Activated CD4-positive, CD25-positive, alpha-beta regulatory T cell (primary cell): ENCODE results near the gene CEACAM4.
"Not testable (repeated sequence)": the region's sequence is repeated elsewhere in the genome, so short reads cannot be mapped to it uniquely, and the experiment has no call there.

Experiments
- DNase-seq, 4 experiments: peaks; one replicate each; lab custom pipeline; 2025; lab: John Stamatoyannopoulos, UW

Gene CEACAM4

DNA sequence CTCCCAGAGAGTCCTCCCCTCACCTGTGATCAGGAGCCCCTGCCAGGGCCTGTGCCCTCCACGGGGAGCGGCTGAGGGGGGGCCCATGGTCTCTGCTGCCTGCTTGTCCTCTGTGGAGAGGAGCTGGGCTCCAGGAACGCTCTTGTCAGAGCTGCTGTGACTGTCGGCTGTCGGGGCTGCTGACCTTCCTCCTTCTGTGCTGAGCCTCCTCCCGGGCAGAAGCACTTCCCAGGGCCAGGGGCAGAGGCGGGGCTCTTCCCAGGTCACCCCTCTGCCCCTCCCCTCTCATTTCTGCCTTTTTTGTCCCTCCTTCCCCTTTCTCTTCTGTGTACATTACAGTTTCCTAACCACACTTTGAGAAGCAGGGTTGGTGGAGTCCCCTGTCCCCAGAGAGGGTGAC is at the start of gene CEACAM4:
Gene CEACAM4, minus strand, starts transcription at position 198 of the 400 bp plus-strand sequence. Its CDS starts 111 bp downstream, at position 87.
- no peak for DNase-seq

- no peak for DNase-seq
These were observed 44.6 kb upstream of the CEACAM4 start for GRCh38 chr19:41671486-41671885.

- no peak for DNase-seq
These were observed 43.9 kb upstream of the CEACAM4 start for GRCh38 chr19:41670755-41671154.

GRCh38 chr19:41668315-41668714 is 41.4 kb upstream of the CEACAM4 start:
- DNase-seq, result no peak

DNA sequence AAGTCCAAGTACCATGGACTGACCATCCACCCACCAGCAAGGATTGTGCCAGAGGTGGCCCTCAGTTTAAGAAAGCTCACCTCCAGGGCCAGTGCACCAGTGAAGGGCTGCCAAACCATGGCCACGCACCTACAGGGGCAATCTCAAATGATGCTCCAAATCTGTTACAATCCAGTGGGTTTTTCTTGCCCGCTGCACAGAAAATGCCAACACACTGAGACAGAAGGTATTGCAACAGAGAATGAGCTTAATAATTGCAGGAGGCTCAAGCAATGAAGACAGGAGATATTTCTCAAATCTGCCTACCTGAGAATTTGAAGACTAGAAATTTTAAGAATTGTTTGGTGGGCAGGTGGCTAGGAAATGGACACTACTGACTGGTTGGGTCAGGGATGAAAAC is 39.2 kb upstream of the CEACAM4 start:
- DNase-seq, result no peak

DNA sequence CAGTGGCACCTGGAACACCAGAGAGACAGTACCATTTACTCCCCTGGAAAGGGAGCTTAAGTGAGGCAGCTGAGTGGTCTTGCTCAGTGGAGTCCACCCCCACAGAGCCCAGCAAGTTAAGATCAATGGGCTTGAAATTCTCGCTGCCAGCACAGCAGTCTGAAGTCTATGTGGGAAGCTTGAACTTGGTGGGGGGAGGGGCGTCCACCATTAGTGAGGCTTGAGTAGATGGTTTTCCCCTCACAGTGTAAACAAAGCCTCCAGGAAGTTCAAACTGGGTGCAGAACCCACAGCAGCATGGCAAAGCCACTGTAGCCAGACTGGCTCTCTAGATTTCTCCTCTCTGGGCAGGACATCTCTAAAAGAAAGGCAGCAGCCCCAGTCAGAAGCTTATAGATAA is 30.3 kb upstream of the CEACAM4 start:
- DNase-seq, result no peak

- not testable (repeated sequence) for DNase-seq
These were observed 29.9 kb upstream of the CEACAM4 start for GRCh38 chr19:41656756-41657155.

GRCh38 chr19:41652250-41652649 is 25.4 kb upstream of the CEACAM4 start:
- no peak for DNase-seq

DNA sequence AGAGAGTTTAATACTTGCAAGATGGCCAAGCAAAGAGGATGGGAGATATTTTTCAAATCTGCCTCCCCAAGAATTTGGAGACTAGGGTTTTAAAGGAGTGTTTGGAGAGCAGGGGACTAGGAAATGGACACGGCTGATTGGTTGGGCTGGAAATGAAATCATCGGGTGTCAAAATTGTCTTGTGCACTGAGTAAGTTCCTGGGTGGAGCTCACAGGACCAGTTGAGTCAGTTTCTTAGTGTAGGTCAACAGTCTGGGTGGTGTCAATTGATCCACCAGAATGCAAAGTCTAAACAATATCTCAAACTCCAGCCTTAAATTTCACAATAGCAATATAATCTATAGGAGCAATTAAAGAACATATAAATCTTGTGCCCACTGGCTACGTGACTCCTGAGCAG is 23.0 kb upstream of the CEACAM4 start:
- DNase-seq, result no peak

DNA sequence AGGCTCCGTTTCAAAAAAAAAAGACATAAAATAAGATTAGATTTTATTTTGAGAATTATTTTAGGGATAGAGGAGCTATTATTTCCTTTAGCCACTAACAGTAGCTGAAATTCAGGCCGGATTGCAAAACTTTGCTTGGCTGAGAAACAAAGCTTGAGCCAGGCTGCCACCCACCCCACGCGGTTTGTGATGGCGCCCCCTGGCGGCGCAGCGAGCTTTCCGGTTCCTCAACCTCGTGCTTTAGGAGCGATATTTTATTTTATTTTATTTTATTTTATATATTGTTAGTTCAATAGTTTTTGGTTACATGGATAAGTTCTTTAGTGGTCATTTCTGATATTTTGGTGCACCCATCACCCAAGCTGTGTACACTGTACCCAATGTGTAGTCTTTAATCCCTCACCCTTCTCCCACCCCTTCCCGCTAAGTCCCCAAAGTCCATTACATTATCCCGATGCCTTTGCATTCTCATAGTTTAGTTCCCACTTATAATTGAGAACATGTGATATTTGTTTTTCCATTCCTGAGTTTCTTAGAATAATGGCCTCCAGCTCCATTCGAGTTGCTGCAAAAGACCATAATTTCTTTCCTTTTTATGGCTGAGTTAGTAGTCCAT is 19.8 kb upstream of the CEACAM4 start:
- peak in 3 of 4 experiments; percentile 11 to 30 (median 29) for DNase-seq

GRCh38 chr19:41641879-41642485 is 15.1 kb upstream of the CEACAM4 start:
- peak; percentile 48 to 67 (median 58) for DNase-seq

DNA sequence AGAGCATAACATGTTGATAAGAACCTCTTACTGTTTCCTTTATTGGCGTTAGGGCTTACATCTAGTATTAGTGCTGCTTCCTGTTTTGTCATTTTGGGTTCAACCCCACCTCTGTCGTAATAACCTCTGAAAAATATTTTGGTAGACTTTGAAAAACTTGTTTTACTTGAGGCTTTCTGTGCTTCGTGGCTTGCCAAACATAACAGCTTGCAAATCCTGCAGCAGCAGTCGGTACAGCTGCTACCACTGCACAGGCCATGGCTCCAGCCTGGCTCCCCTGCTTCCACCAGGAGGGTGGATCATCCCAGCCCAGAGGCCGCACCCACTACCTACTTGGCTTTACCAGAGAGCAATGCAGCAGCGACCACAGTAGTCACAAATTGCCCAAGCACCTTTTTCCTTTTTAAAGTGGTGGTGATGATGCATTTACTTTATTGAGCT is 11.8 kb upstream of the CEACAM4 start:
- peak in 1 of 4 experiments; percentile 24 for DNase-seq

DNA sequence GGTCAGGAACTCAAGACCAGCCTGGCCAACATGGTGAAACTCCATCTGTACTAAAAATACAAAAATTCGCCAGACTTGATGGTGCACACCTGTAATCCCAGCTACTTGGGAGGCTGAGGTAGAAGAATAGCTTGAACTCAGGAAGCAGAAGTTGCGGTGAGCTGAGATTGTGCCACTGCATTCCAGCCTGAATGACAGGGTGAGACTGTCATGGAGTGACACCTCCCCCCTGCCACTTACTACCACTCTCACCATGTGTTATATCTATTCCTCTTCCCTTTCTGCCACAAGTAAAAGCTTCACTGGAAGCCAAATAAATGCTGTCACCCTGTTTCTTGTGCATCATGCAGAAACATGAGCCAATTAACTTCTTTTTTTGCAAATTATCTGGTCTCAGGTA is 10.6 kb upstream of the CEACAM4 start:
- no peak for DNase-seq

DNA sequence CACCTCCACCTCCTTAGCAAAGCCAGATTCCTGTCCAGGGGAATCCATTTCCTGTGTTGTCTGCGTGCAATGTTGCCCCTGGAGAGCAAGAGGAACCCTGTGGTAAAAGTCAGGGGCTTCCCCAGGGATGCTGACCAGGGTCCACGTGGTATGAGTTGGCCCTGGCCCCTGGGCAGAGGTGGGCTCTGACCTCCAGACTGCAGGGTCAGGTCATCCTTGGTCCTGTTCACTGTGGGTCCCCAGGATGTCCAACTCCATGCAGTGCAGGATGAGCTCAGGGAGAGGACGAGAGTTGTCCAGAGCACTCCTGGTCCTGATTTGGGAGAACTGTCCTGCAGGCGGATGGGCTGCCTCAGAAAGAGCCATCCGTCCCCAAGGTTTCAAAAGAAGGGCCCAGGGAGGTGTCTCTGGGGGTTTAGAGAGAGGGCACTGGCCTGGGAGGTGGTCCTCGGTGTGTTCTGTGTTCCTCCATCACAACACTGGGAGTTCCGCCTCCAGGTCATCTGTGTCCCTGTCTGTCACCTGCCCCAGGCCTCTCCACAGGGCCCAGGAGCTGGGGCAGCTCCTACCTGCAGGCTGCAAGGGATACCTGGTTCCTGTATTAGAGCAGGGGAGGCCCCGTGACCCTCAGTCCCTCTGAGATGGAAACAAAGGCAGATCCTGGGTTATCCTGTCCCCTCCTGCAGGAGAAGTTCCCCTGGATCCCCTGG is 1.2 kb upstream of the CEACAM4 start:
- DNase-seq, result no peak

GRCh38 chr19:41626278-41626677 is 596 bp downstream of the CEACAM4 start:
- peak in 1 of 4 experiments; percentile 11 for DNase-seq

DNA sequence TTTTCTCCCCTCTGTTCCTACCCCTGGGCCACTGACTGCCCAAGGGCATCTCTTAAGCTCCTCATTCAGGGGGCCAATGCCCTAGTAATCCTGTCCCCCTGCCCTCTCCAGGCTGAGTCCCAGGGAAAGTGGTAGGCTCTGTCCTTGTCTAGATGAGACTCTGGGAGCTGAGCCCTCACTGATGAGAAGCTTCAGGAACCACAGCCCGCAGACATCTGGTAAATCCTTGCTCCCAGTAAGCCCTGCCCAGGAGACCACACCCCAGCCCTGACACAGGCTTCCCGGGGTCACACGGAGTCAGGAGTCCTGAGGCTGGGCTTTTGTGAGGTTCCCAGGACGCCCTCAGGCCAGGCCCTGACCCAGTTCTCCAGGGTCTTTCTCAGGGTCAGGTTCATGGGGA is 1.9 kb downstream of the CEACAM4 start:
- no peak for DNase-seq

- DNase-seq, result no peak
These were observed 2.4 kb downstream of the CEACAM4 start for GRCh38 chr19:41624515-41624914.

- DNase-seq, result no peak
These were observed 3.5 kb downstream of the CEACAM4 start for GRCh38 chr19:41623360-41623759.

DNA sequence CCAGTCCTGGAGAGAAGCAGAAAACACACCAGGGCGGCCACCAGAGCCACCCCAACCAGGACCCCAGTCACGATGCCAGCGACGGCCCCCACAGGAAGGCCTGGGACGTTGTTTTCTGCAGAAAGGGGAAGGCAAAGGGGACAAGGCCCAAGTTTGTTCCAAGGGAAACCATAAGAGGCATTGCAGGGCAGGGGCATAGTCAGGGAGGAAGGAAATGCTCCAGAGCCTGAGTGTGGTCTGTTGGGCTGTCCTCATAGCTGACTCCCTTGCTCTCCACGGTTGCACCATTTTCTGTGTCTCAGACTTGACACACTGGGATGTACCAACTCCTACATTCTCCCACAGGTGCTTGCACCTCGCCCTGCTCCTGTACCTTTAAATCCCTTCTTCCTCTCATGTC is 5.2 kb downstream of the CEACAM4 start:
- DNase-seq, result no peak

- DNase-seq, result no peak
These were observed 5.6 kb downstream of the CEACAM4 start for GRCh38 chr19:41621226-41621625.

GRCh38 chr19:41620171-41620570 is 6.7 kb downstream of the CEACAM4 start:
- no peak for DNase-seq

DNA sequence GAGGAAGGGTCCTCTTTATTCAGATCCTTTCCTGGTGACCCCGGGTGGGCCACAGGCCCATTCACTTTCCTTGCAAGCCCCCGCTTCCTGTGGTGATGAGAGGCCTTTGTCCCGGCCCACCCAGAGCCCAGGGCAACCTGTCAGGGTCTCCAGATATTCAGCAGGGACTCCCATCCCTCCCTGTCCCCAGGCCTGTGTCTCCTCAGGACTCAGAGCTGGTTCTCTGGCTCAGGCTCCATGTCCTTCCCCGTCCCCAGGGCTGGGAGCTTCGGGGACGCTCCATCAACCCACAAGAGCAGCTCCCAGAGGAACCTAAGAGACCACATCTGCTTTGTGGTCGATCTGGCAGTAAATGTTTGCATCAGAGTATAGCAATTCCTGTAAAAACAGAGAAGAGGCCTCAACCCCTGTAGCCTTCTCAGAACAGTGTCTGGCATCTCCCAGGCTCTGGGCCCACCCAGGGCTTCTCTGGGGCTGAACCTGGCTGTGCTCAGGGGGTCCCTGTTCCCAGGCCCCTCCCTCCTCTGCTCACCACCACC is 7.8 kb downstream of the CEACAM4 start:
- DNase-seq, result no peak
